Nephron (organoid): ENCODE results near the gene TNN.

Experiments used
- H3K27ac Mint-ChIP-seq, 3 experiments: 2 replicates each; pipeline ENCODE4 v1.8.0; 2020; ENCODE audit warnings: mixed read lengths in 3 of 3, mild to moderate bottlenecking in 2 of 3, moderate library complexity in 1 of 3
- H3K27me3 Mint-ChIP-seq: 2 replicates; pipeline ENCODE4 v1.8.0; 2021; ENCODE audit warnings: low read depth, mild to moderate bottlenecking, moderate library complexity, mixed read lengths
- H3K36me3 Mint-ChIP-seq: 2 replicates; pipeline ENCODE4 v1.8.0; 2020; ENCODE audit warnings: low read depth, mixed read lengths
- H3K4me1 Mint-ChIP-seq: 2 replicates; pipeline ENCODE4 v1.8.0; 2020; ENCODE audit warnings: mixed read lengths
- H3K4me3 Mint-ChIP-seq, 3 experiments: 2 replicates each; pipeline ENCODE4 v1.8.0; 2020; ENCODE audit warnings: mild to moderate bottlenecking in 3 of 3, mixed read lengths in 3 of 3, moderate library complexity in 2 of 3
- H3K9me3 Mint-ChIP-seq: 2 replicates; pipeline ENCODE4 v1.8.0; 2020; ENCODE audit warnings: mixed read lengths
- TF ChIP-seq, protein P1 (sequence below), 3 experiments: fragments of 200-600 bp; sonication (generic); IDR thresholded peaks; one replicate each; pipeline ENCODE4 v1.5.0; 2021; ENCODE audit warnings: antibody characterized with exemption in 3 of 3; ENCODE audit not compliant: unreplicated experiment in 3 of 3

The TNN gene

DNA sequence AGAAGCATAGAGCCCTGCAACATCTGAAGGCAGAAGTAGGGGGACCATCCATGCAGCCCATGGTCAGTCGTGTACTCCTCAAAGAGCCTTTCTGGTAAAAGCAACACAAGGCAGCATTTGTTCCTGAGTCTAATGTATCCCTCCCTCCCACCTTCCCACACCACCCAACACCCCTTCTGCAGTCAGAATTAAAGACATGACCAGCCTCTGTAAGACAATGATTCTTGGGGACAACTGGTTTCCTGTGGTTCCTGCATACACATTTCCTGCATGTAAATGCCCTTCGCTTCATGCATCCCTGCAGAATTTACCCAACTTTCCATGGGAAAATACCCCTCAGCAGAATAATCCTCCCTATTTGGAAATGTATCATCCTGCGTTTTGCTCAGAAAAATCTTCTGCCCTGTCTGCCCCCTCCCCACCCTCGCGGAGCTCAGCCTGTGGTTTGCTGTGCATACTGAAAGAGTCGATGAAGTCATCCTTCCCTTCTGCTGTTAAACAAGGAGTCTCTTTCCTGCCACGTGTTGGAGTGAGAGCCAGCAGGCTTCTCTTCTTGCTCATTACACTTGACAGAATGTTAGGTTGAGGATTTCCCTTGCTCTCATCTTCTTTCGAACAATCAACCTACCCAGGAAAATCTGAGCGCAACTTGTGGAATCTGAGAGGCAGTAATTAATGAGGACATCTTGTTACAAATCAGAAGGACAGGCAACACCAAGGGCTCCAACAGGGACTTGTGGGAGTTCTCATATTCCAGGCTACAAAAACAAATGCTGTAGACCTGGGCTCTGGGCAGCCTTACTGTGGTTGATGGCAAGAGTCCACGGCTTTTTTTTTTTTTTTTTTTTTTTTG, 4.7 kb downstream of the TNN start:
- Mint-ChIP-seq H3K4me1 (peaks cover 46% of the 10 kb centered on the region), H3K9me3 (no peaks in the 10 kb centered on the region), H3K27me3 (peaks cover 7% of the 10 kb centered on the region), H3K27ac (peak overlapping the region; percentile 84 to 94 (median 93)), H3K36me3 (no peaks in the 10 kb centered on the region), H3K4me3 (peak overlapping the region; percentile 27 to 68 (median 56))
- TF ChIP-seq, protein P1, sequence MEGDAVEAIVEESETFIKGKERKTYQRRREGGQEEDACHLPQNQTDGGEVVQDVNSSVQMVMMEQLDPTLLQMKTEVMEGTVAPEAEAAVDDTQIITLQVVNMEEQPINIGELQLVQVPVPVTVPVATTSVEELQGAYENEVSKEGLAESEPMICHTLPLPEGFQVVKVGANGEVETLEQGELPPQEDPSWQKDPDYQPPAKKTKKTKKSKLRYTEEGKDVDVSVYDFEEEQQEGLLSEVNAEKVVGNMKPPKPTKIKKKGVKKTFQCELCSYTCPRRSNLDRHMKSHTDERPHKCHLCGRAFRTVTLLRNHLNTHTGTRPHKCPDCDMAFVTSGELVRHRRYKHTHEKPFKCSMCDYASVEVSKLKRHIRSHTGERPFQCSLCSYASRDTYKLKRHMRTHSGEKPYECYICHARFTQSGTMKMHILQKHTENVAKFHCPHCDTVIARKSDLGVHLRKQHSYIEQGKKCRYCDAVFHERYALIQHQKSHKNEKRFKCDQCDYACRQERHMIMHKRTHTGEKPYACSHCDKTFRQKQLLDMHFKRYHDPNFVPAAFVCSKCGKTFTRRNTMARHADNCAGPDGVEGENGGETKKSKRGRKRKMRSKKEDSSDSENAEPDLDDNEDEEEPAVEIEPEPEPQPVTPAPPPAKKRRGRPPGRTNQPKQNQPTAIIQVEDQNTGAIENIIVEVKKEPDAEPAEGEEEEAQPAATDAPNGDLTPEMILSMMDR (IDR thresholded peaks at IDR 0.05; ENCODE audit: unreplicated experiment in 3 of 3), result no peak

DNA sequence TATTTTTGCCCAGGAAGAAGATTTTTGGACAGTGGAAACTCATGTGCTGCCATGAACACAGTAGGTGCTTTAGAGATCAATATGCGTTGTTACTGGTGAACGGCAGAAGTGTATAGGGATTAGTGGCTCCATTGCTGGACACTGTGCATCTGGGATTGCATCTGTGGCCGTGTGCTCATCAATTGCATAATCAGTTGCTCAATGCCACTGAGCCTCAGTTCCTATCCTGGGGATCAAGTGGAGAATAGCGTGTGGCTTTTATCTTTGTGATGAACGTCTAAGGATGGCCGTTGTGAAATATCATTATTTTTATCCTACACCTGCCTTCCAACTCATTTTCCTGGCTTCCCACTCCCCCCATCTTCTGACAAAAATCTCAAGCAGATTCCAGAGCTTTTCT, 5.4 kb downstream of the TNN start:
- Mint-ChIP-seq H3K27ac (peak overlapping the region; percentile 84 to 94 (median 93)), H3K27me3 (peaks cover 7% of the 10 kb centered on the region), H3K4me1 (peaks cover 40% of the 10 kb centered on the region), H3K9me3 (no peaks in the 10 kb centered on the region), H3K4me3 (peak overlapping the region; percentile 42 to 59 (median 56)), H3K36me3 (no peaks in the 10 kb centered on the region)
- TF ChIP-seq, protein P1 (IDR thresholded peaks at IDR 0.05; ENCODE audit: unreplicated experiment in 3 of 3), result no peak

DNA sequence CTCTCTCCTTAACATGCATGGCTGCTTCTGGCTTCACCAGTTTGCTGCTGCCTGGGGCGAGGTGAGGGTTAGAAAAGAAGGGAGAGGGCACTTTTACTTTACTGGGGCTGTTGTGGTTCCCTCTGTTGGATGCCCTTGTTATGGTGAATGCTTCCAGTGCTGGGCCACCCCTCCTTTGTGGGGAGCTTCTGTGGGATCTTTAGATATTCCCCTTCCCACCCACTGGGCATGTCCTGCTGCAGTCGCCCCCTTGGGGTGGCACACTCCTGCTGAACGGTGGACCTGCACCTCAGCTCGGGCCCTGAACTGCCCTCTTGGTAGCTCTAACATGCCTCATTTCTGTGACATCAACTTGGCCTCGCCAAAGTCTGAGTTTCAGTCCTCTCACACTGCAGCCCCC, 6.0 kb downstream of the TNN start:
- Mint-ChIP-seq H3K27me3 (peaks cover 7% of the 10 kb centered on the region), H3K9me3 (no peaks in the 10 kb centered on the region), H3K4me3 (no peak overlapping the region), H3K36me3 (no peaks in the 10 kb centered on the region), H3K27ac (peak overlapping the region in 2 of 3 experiments; percentile 84 to 93), H3K4me1 (peaks cover 40% of the 10 kb centered on the region)
- TF ChIP-seq, protein P1 (IDR thresholded peaks at IDR 0.05; ENCODE audit: unreplicated experiment in 3 of 3), result no peak

DNA sequence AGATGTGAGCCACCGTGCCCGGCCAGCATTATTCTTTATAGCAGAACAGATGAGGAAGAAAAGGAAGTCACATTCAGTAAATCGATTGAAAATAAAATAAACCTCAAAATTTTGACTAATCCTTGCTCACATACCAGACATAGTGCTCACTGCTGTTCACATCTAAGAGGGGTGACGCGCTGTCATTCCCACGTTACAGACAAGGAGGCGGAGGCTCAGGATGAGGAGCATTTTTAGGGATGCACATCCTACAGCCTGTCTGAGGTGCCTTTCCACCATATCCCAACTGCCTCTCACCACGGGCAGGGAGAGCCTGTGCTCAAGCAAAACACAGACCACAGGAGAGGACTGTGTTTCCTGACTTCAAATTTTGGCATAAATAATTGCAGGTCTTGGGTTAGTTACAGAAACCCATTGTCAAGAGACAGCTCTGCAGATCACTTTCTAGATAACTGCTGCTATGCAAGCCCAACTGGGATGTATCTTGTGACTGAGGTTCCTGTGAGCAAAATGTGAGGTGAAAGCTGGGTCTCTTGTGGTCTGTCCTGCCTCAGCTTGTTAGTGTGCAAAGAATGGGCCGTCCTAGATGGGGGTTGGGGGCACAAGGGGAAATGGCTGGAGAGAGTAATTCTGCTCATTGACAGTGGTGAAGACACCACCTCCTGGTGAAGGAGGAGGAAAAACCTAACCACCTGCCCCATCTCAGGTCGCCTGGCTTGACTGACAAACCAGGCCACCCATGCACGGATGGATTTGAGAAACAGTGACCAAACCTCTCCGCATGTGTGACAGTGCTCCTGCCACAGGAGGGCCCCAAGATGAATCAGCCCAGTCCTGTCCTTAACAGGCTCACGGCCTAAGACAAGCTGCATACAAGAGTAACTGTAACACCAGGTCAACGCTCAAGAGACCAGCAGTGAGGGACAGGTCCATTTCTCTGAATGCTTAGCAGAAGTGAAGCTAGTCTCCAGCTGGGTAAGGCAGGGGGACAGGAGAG, 8.2 kb downstream of the TNN start:
- no peak overlapping the region for H3K4me3 Mint-ChIP-seq

DNA sequence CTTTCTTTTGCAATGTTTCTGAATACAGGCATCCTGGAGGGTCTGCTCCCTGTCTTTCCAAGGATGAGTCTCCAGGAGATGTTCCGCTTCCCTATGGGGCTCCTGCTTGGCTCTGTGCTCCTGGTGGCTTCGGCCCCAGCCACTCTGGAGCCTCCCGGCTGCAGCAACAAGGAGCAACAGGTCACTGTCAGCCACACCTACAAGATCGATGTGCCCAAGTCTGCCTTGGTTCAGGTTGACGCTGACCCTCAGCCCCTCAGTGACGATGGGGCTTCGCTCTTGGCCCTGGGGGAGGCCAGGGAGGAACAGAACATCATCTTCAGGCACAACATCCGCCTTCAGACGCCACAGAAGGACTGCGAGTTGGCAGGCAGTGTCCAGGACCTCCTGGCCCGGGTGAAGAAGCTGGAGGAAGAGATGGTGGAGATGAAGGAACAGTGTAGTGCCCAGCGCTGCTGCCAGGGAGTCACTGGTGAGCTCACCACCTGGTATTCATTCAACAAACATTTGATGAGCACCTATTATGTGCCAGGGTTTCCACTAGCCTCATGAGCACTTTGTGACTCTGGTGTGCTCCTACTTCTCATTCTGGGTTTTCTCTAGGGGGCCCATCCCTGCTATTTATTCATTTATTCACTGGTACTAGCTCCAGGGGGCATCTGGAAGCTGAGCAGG, 9.9 kb downstream of the TNN start:
- Mint-ChIP-seq H3K9me3 (no peaks in the 10 kb centered on the region), H3K4me3 (no peak overlapping the region), H3K36me3 (no peaks in the 10 kb centered on the region), H3K27ac (no peak overlapping the region), H3K4me1 (peaks cover 13% of the 10 kb centered on the region), H3K27me3 (no peaks in the 10 kb centered on the region)
- TF ChIP-seq, protein P1 (IDR thresholded peaks at IDR 0.05; ENCODE audit: unreplicated experiment in 3 of 3), result no peak

More for the DNA sequence above, 8.2 kb downstream of the TNN start:
- H3K27me3 Mint-ChIP-seq, result no peaks in the 10 kb centered on the region
- H3K9me3 Mint-ChIP-seq, result no peaks in the 10 kb centered on the region
- TF ChIP-seq, protein P1 (IDR thresholded peaks at IDR 0.05; ENCODE audit: unreplicated experiment in 3 of 3), result no peak
- H3K36me3 Mint-ChIP-seq, result no peaks in the 10 kb centered on the region
- no peak overlapping the region for H3K27ac Mint-ChIP-seq
- H3K4me1 Mint-ChIP-seq, result peaks cover 27% of the 10 kb centered on the region
